H9 (cell line): ENCODE results near the gene CTXN1. TPM values are rescaled to one million over a fixed set of nuclear protein-coding genes. Genes with fewer than 3 reads are reported as not detected.

Source experiments
- DNase-seq: peaks from one replicate; pipeline ENCODE4 v3.0.0-alpha.2; 2017
- H2AFZ ChIP-seq: one replicate; pipeline ENCODE4 v1.6.1; 2013; ENCODE audit warnings: mild to moderate bottlenecking, low read length, control low read depth, moderate library complexity
- H2AK5ac ChIP-seq: 2 replicates; pipeline ENCODE4 v1.6.1; 2013; ENCODE audit warnings: low read length, control low read depth, mixed read lengths; ENCODE audit not compliant: insufficient read length
- H2BK120ac ChIP-seq: one replicate; pipeline ENCODE4 v1.6.1; 2013; ENCODE audit warnings: low read depth, mild to moderate bottlenecking, low read length, control low read depth, inconsistent platforms; ENCODE audit not compliant: poor library complexity, severe bottlenecking
- H2BK12ac ChIP-seq: 2 replicates; pipeline ENCODE4 v1.6.1; 2013; ENCODE audit warnings: low read length, control low read depth, mixed read lengths, low read depth; ENCODE audit not compliant: insufficient read length
- H2BK15ac ChIP-seq: 2 replicates; pipeline ENCODE4 v1.6.1; 2013; ENCODE audit warnings: low read depth, low read length, control low read depth
- H2BK20ac ChIP-seq: one replicate; pipeline ENCODE4 v1.6.1; 2013; ENCODE audit warnings: low read depth, mild to moderate bottlenecking, low read length, control low read depth, inconsistent platforms; ENCODE audit not compliant: poor library complexity, severe bottlenecking
- H2BK5ac ChIP-seq: 2 replicates; pipeline ENCODE4 v1.6.1; 2013; ENCODE audit warnings: low read length, control low read depth, mixed read lengths; ENCODE audit not compliant: insufficient read length
- H3K14ac ChIP-seq: 2 replicates; pipeline ENCODE4 v1.6.1; 2013; ENCODE audit warnings: low read length, control low read depth; ENCODE audit not compliant: insufficient read depth
- H3K18ac ChIP-seq: 2 replicates; pipeline ENCODE4 v1.6.1; 2013; ENCODE audit warnings: low read depth, mild to moderate bottlenecking, mixed read lengths, low read length, control low read depth; ENCODE audit not compliant: insufficient read length
- H3K23ac ChIP-seq: 2 replicates; pipeline ENCODE4 v1.6.1; 2013; ENCODE audit warnings: low read length, control low read depth, mixed read lengths, low read depth; ENCODE audit not compliant: insufficient read length
- H3K23me2 ChIP-seq: 2 replicates; pipeline ENCODE4 v1.6.1; 2013; ENCODE audit warnings: low read depth, mild to moderate bottlenecking, mixed read lengths, low read length, control low read depth; ENCODE audit not compliant: insufficient read length, poor library complexity, severe bottlenecking
- H3K27ac ChIP-seq: 2 replicates; pipeline ENCODE4 v1.5.1; 2013; ENCODE audit warnings: low read length, control low read depth, mixed read lengths, low read depth; ENCODE audit not compliant: insufficient read length
- H3K27me3 ChIP-seq: 2 replicates; pipeline ENCODE4 v1.6.1; 2013; ENCODE audit warnings: low read length, control low read depth, inconsistent platforms; ENCODE audit not compliant: insufficient read depth
- H3K4ac ChIP-seq: 2 replicates; pipeline ENCODE4 v1.6.1; 2013; ENCODE audit warnings: low read depth, mild to moderate bottlenecking, control low read depth, inconsistent platforms, low read length, moderate library complexity
- H3K4me1 ChIP-seq: 2 replicates; pipeline ENCODE4 v1.6.1; 2013; ENCODE audit warnings: low read length, control low read depth, inconsistent platforms; ENCODE audit not compliant: insufficient read depth
- H3K4me2 ChIP-seq: 2 replicates; pipeline ENCODE4 v1.6.1; 2013; ENCODE audit warnings: low read length, control low read depth, mixed read lengths; ENCODE audit not compliant: insufficient read length, insufficient read depth
- H3K56ac ChIP-seq: 2 replicates; pipeline ENCODE4 v1.6.1; 2013; ENCODE audit warnings: low read depth, mild to moderate bottlenecking, mixed read lengths, low read length, control low read depth; ENCODE audit not compliant: insufficient read length
- H3K79me1 ChIP-seq: 2 replicates; pipeline ENCODE4 v1.6.1; 2013; ENCODE audit warnings: low read depth, mild to moderate bottlenecking, moderate library complexity, low read length, control low read depth, inconsistent platforms; ENCODE audit not compliant: insufficient read depth, poor library complexity, severe bottlenecking
- H3K79me2 ChIP-seq: 2 replicates; pipeline ENCODE4 v1.6.1; 2013; ENCODE audit warnings: low read length, control low read depth, inconsistent platforms; ENCODE audit not compliant: insufficient read depth
- H3K9ac ChIP-seq: 2 replicates; pipeline ENCODE4 v1.6.1; 2013; ENCODE audit warnings: low read length, control low read depth, mixed read lengths; ENCODE audit not compliant: insufficient read length; ENCODE audit errors: extremely low read depth
- H3K9me3 ChIP-seq: one replicate; pipeline ENCODE4 v1.6.1; 2013; ENCODE audit warnings: low read depth, low read length, inconsistent platforms; ENCODE audit not compliant: control insufficient read depth
- H3T11ph ChIP-seq: one replicate; pipeline ENCODE4 v1.6.1; 2013; ENCODE audit warnings: mild to moderate bottlenecking, low read length, control low read depth, inconsistent platforms
- H4K20me1 ChIP-seq: one replicate; pipeline ENCODE4 v1.6.1; 2013; ENCODE audit not compliant: control insufficient read depth, insufficient read length, insufficient read depth
- H4K5ac ChIP-seq: 2 replicates; pipeline ENCODE4 v1.6.1; 2013; ENCODE audit warnings: low read depth, mild to moderate bottlenecking, mixed read lengths, low read length, control low read depth; ENCODE audit not compliant: insufficient read length
- H4K8ac ChIP-seq: replicated peaks from 2 replicates; pipeline ENCODE4 v1.6.1; 2013; ENCODE audit warnings: low read length, control low read depth, mixed read lengths, low read depth; ENCODE audit not compliant: insufficient read length
- H4K91ac ChIP-seq: 2 replicates; pipeline ENCODE4 v1.6.1; 2013; ENCODE audit warnings: low read depth, mild to moderate bottlenecking, moderate library complexity, mixed read lengths, low read length, control low read depth; ENCODE audit not compliant: insufficient read length
- H3K27ac Mint-ChIP-seq, 3 experiments: 2 replicates in 2 of 3; 3 replicates in 1 of 3; pipeline ENCODE4 v1.8.0; 2020 to 2021; ENCODE audit warnings: mixed read lengths in 3 of 3, mild to moderate bottlenecking in 1 of 3, moderate library complexity in 1 of 3
- H3K27me3 Mint-ChIP-seq: 2 replicates; pipeline ENCODE4 v1.8.0; 2021; ENCODE audit warnings: low read depth, mild to moderate bottlenecking, moderate library complexity, mixed read lengths
- H3K36me3 Mint-ChIP-seq, 3 experiments: 2 replicates in 2 of 3; 3 replicates in 1 of 3; pipeline ENCODE4 v1.8.0; 2020 to 2021; ENCODE audit warnings: low read depth in 3 of 3, mixed read lengths in 3 of 3; ENCODE audit not compliant: insufficient read depth in 1 of 3
- H3K4me1 Mint-ChIP-seq, 2 experiments: 2 replicates each; pipeline ENCODE4 v1.8.0; 2020; ENCODE audit warnings: mixed read lengths in 2 of 2
- H3K4me3 Mint-ChIP-seq, 2 experiments: 2 replicates in 1 of 2; 3 replicates in 1 of 2; pipeline ENCODE4 v1.8.0; 2020 to 2021; ENCODE audit warnings: mild to moderate bottlenecking in 2 of 2, mixed read lengths in 2 of 2, moderate library complexity in 1 of 2
- H3K9me3 Mint-ChIP-seq, 2 experiments: 2 replicates in 1 of 2; 3 replicates in 1 of 2; pipeline ENCODE4 v1.8.0; 2020; ENCODE audit warnings: mild to moderate bottlenecking in 2 of 2, mixed read lengths in 2 of 2, moderate library complexity in 1 of 2
- CTCF ChIP-seq: fragments of 200-600 bp; sonication (generic); conservative IDR thresholded peaks from 3 replicates; pipeline ENCODE4 v1.8.0; 2021; ENCODE audit warnings: antibody characterized with exemption, mild to moderate bottlenecking
- WGBS: extraction: QIAGEN DNeasy Blood & Tissue Kit; methylation state at CpG from one replicate; pipeline ENCODE4 v1.1.7; 2013; ENCODE audit warnings: missing lambda C conversion rate, low lambda C conversion rate, mixed read lengths; ENCODE audit not compliant: insufficient read length; ENCODE audit errors: extremely low coverage; 5-methylcytosine and 5-hydroxymethylcytosine counted together
- total RNA-seq: library from RNA; stranded (reverse); gene quantifications from 2 replicates; pipeline ENCODE4 v1.2.1, GENCODE V29; 2021

CTXN1 gene
- total RNA-seq, 1 experiment from 2014 or later = 22.7 TPM

- Histone ChIP-seq H3K18ac (no peak overlapping the region), H3T11ph (no peak overlapping the region), H3K27ac (no peak overlapping the region), H2BK12ac (no peak overlapping the region), H3K9ac (no peak overlapping the region), H3K4me1 (no peaks in the 10 kb centered on the region), H3K56ac (no peak overlapping the region), H3K27me3 (no peaks in the 10 kb centered on the region), H3K4me2 (no peak overlapping the region), H2BK20ac (no peak overlapping the region), H3K79me2 (no peaks in the 10 kb centered on the region), H2AFZ (no peak overlapping the region), H3K14ac (no peak overlapping the region), H2AK5ac (no peak overlapping the region), H4K20me1 (no peaks in the 10 kb centered on the region), H3K23ac (no peak overlapping the region), H2BK5ac (no peak overlapping the region), H3K79me1 (no peaks in the 10 kb centered on the region), H2BK120ac (no peak overlapping the region), H4K91ac (no peak overlapping the region), H3K9me3 (no peaks in the 10 kb centered on the region), H4K5ac (no peak overlapping the region), H3K4ac (no peak overlapping the region), H3K23me2 (no peaks in the 10 kb centered on the region), H2BK15ac (no peak overlapping the region), H4K8ac (no peak overlapping the region)
- Mint-ChIP-seq H3K4me3 (no peak overlapping the region), H3K36me3 (peaks cover 23 to 76% (median 55%) of the 10 kb centered on the region in 3 experiments; a peak in 6 of 7 replicates), H3K9me3 (no peaks in the 10 kb centered on the region), H3K27ac (no peak overlapping the region), H3K27me3 (no peaks in the 10 kb centered on the region), H3K4me1 (peaks cover 0 to 4% of the 10 kb centered on the region in 2 experiments; a peak in 1 of 4 replicates)
- TF ChIP-seq CTCF = no peak
- no CpG with 5 or more reads among the region's 32 CpGs for whole genome bisulfite sequencing
- no peak for DNase-seq
These were observed 6.5 kb upstream of the CTXN1 start for GRCh38 chr19:7932276-7932929.
